HG02938 (cell line): ENCODE measurements around the gene PLCB4.
A peak's percentile ranks its signal among the peaks of the same experiment; 100 is the strongest.

Experiments
- ATAC-seq: cut with Tn5 transposase; IDR thresholded peaks from one replicate; pipeline ENCODE4 v1.9.1; 2021; ENCODE audit warnings: mild to moderate bottlenecking, moderate library complexity; ENCODE audit not compliant: unreplicated experiment

Gene PLCB4

GRCh38 chr20:9389346-9389745 is 320.5 kb downstream of the PLCB4 start:
- ATAC-seq: no peak

GRCh38 chr20:9390441-9390840 is 321.6 kb downstream of the PLCB4 start:
- ATAC-seq: no peak

- no peak for ATAC-seq
These were observed 324.3 kb downstream of the PLCB4 start for GRCh38 chr20:9392892-9393857.

- ATAC-seq: no peak
These were observed 327.1 kb downstream of the PLCB4 start for GRCh38 chr20:9395971-9396370.

GRCh38 chr20:9397928-9398327 is 329.0 kb downstream of the PLCB4 start:
- ATAC-seq: peak; percentile 94

- no peak for ATAC-seq
These were observed 330.0 kb downstream of the PLCB4 start for GRCh38 chr20:9398882-9399281.

- no peak for ATAC-seq
These were observed 330.4 kb downstream of the PLCB4 start for GRCh38 chr20:9399322-9399721.

GRCh38 chr20:9400171-9401025 is 331.5 kb downstream of the PLCB4 start:
- ATAC-seq: no peak

GRCh38 chr20:9401371-9401770 is 332.5 kb downstream of the PLCB4 start:
- no peak for ATAC-seq

GRCh38 chr20:9402141-9402540 is 333.3 kb downstream of the PLCB4 start:
- ATAC-seq: no peak

GRCh38 chr20:9402546-9402945 is 333.7 kb downstream of the PLCB4 start:
- ATAC-seq: no peak

GRCh38 chr20:9403448-9403847 is 334.6 kb downstream of the PLCB4 start:
- no peak for ATAC-seq

- ATAC-seq: peak; percentile 63
These were observed 339.0 kb downstream of the PLCB4 start for GRCh38 chr20:9407805-9408421.

GRCh38 chr20:9408422-9409300 is 339.8 kb downstream of the PLCB4 start:
- ATAC-seq: no peak

GRCh38 chr20:9409352-9409751 is 340.5 kb downstream of the PLCB4 start:
- no peak for ATAC-seq

GRCh38 chr20:9409981-9410380 is 341.1 kb downstream of the PLCB4 start:
- no peak for ATAC-seq

- no peak for ATAC-seq
These were observed 342.9 kb downstream of the PLCB4 start for GRCh38 chr20:9411833-9412232.

GRCh38 chr20:9412309-9412708 is 343.4 kb downstream of the PLCB4 start:
- ATAC-seq: peak; percentile 83

GRCh38 chr20:9413001-9413400 is 344.1 kb downstream of the PLCB4 start:
- ATAC-seq: no peak

GRCh38 chr20:9415426-9415825 is 346.5 kb downstream of the PLCB4 start:
- ATAC-seq: no peak
